Activated T-cell treated with anti-CD3 and anti-CD28 coated beads, Interleukin-2, amount 50 U/mL, for 24 hours (primary cell): Measurements from ENCODE around the gene RSAD1.

Experiments used
- DNase-seq: peaks from one replicate; pipeline ENCODE4 v3.0.0-alpha.2; 2020
- H3K27ac Mint-ChIP-seq: 2 replicates; pipeline ENCODE4 v1.8.0; 2020; ENCODE audit warnings: mild to moderate bottlenecking, mixed read lengths
- H3K27me3 Mint-ChIP-seq: 2 replicates; pipeline ENCODE4 v1.8.0; 2020; ENCODE audit warnings: mixed read lengths
- H3K36me3 Mint-ChIP-seq: 2 replicates; pipeline ENCODE4 v1.8.0; 2020; ENCODE audit warnings: low read depth, mixed read lengths
- H3K4me1 Mint-ChIP-seq: 2 replicates; pipeline ENCODE4 v1.8.0; 2020; ENCODE audit warnings: low read depth, mixed read lengths
- H3K4me3 Mint-ChIP-seq: 2 replicates; pipeline ENCODE4 v1.8.0; 2020; ENCODE audit warnings: mild to moderate bottlenecking, moderate library complexity, mixed read lengths
- H3K9me3 Mint-ChIP-seq: 2 replicates; pipeline ENCODE4 v1.8.0; 2020; ENCODE audit warnings: mixed read lengths

The RSAD1 gene

GRCh38 chr17:50478391-50479381, at the start of gene RSAD1:
RSAD1 (plus strand) TSS chr17:50478860; CDS start chr17:50478885, 25 bp downstream.
- H3K27me3 Mint-ChIP-seq, result no peaks in the 10 kb centered on the region
- peak within 1 kb of the TSS; percentile 88 for H3K4me3 Mint-ChIP-seq
- H3K9me3 Mint-ChIP-seq, result no peaks in the 10 kb centered on the region
- peaks cover 32% of the 10 kb centered on the region for H3K4me1 Mint-ChIP-seq
- DNase-seq, result peak; percentile 91
- H3K36me3 Mint-ChIP-seq, result peaks cover 44% of the 10 kb centered on the region
- peak within 1 kb of the TSS; percentile 93 for H3K27ac Mint-ChIP-seq

GRCh38 chr17:50429793-50430192, 48.9 kb upstream of the RSAD1 start:
- H3K4me1 Mint-ChIP-seq, result peaks cover 24% of the 10 kb centered on the region
- H3K4me3 Mint-ChIP-seq, result no peak overlapping the region
- no peak for DNase-seq
- H3K27ac Mint-ChIP-seq, result no peak overlapping the region
- peaks cover 1% of the 10 kb centered on the region for H3K36me3 Mint-ChIP-seq
- no peaks in the 10 kb centered on the region for H3K9me3 Mint-ChIP-seq
- H3K27me3 Mint-ChIP-seq, result no peaks in the 10 kb centered on the region

DNA sequence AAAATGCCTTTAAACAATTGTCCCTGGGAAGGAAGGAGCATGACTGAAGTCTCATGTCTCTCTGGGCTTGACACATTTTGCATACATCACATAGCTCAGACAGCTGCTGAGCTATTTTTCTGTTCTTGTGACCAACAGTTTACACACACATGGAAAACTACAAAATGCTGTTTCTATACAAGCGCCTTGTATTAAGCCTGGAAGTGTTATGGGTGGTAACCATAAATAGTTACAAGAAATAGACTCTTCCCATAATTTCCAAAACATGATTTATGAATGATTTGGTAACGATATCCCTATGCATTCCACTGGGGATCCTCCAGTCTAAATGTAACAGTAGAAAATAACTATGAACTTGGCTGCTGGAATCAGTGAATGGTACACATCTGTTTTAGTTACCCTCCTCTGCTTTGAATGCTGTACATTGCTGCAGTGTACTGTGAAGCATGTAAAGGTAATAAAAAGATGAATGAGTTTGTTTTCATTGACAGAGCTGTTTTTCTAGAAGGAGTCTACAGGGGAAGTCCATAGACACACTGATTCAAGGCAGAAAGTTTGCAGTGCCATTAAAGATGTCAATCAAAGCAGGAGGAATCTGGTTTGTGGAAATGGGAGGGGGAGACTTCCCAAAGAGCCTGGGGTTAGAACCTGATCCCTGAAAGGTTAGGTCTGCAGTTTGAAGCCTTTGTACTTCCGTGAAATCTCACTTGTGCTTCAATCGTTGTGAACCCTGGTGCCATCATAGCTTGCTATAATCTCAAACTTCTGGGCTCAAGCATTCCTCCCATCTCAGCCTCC, 47.6 kb upstream of the RSAD1 start:
- peaks cover 17% of the 10 kb centered on the region for H3K4me1 Mint-ChIP-seq
- H3K9me3 Mint-ChIP-seq, result no peaks in the 10 kb centered on the region
- H3K4me3 Mint-ChIP-seq, result no peak overlapping the region
- no peak for DNase-seq
- H3K27me3 Mint-ChIP-seq, result no peaks in the 10 kb centered on the region
- H3K36me3 Mint-ChIP-seq, result peaks cover 1% of the 10 kb centered on the region
- no peak overlapping the region for H3K27ac Mint-ChIP-seq

- no peak overlapping the region for H3K27ac Mint-ChIP-seq
- peaks cover 8% of the 10 kb centered on the region for H3K4me1 Mint-ChIP-seq
- H3K9me3 Mint-ChIP-seq, result no peaks in the 10 kb centered on the region
- H3K4me3 Mint-ChIP-seq, result no peak overlapping the region
- no peaks in the 10 kb centered on the region for H3K27me3 Mint-ChIP-seq
- DNase-seq, result no peak
- peaks cover 1% of the 10 kb centered on the region for H3K36me3 Mint-ChIP-seq
Observed at GRCh38 chr17:50432125-50432762, 46.4 kb upstream of the RSAD1 start.

GRCh38 chr17:50437409-50437808, 41.3 kb upstream of the RSAD1 start:
- Mint-ChIP-seq H3K4me1 (no peaks in the 10 kb centered on the region), H3K27me3 (no peaks in the 10 kb centered on the region), H3K9me3 (no peaks in the 10 kb centered on the region), H3K36me3 (peaks cover 1% of the 10 kb centered on the region), H3K4me3 (no peak overlapping the region), H3K27ac (no peak overlapping the region)
- DNase-seq, result no peak

GRCh38 chr17:50439008-50439407, 39.7 kb upstream of the RSAD1 start:
- Mint-ChIP-seq H3K36me3 (peaks cover 1% of the 10 kb centered on the region), H3K27ac (no peak overlapping the region), H3K4me1 (no peaks in the 10 kb centered on the region), H3K27me3 (no peaks in the 10 kb centered on the region), H3K4me3 (no peak overlapping the region), H3K9me3 (no peaks in the 10 kb centered on the region)
- DNase-seq, result no peak

GRCh38 chr17:50440172-50440837, 38.4 kb upstream of the RSAD1 start:
- no peak overlapping the region for H3K4me3 Mint-ChIP-seq
- DNase-seq, result no peak
- no peaks in the 10 kb centered on the region for H3K36me3 Mint-ChIP-seq
- no peaks in the 10 kb centered on the region for H3K9me3 Mint-ChIP-seq
- H3K27ac Mint-ChIP-seq, result no peak overlapping the region
- no peaks in the 10 kb centered on the region for H3K27me3 Mint-ChIP-seq
- no peaks in the 10 kb centered on the region for H3K4me1 Mint-ChIP-seq

- DNase-seq, result no peak
- no peaks in the 10 kb centered on the region for H3K27me3 Mint-ChIP-seq
- H3K9me3 Mint-ChIP-seq, result no peaks in the 10 kb centered on the region
- no peaks in the 10 kb centered on the region for H3K4me1 Mint-ChIP-seq
- H3K4me3 Mint-ChIP-seq, result no peak overlapping the region
- no peak overlapping the region for H3K27ac Mint-ChIP-seq
- H3K36me3 Mint-ChIP-seq, result no peaks in the 10 kb centered on the region
Observed at GRCh38 chr17:50440838-50441829, 37.5 kb upstream of the RSAD1 start.

GRCh38 chr17:50443505-50443974, 35.1 kb upstream of the RSAD1 start:
- no peaks in the 10 kb centered on the region for H3K36me3 Mint-ChIP-seq
- H3K27ac Mint-ChIP-seq, result no peak overlapping the region
- DNase-seq, result no peak
- H3K27me3 Mint-ChIP-seq, result no peaks in the 10 kb centered on the region
- no peak overlapping the region for H3K4me3 Mint-ChIP-seq
- H3K4me1 Mint-ChIP-seq, result no peaks in the 10 kb centered on the region
- no peaks in the 10 kb centered on the region for H3K9me3 Mint-ChIP-seq

- no peaks in the 10 kb centered on the region for H3K4me1 Mint-ChIP-seq
- H3K36me3 Mint-ChIP-seq, result no peaks in the 10 kb centered on the region
- H3K27ac Mint-ChIP-seq, result no peak overlapping the region
- DNase-seq, result no peak
- no peak overlapping the region for H3K4me3 Mint-ChIP-seq
- H3K27me3 Mint-ChIP-seq, result no peaks in the 10 kb centered on the region
- H3K9me3 Mint-ChIP-seq, result no peaks in the 10 kb centered on the region
Observed at GRCh38 chr17:50444841-50445715, 33.6 kb upstream of the RSAD1 start.

GRCh38 chr17:50445730-50446325, 32.8 kb upstream of the RSAD1 start:
- DNase-seq, result no peak
- no peak overlapping the region for H3K27ac Mint-ChIP-seq
- no peaks in the 10 kb centered on the region for H3K36me3 Mint-ChIP-seq
- H3K27me3 Mint-ChIP-seq, result no peaks in the 10 kb centered on the region
- H3K4me3 Mint-ChIP-seq, result no peak overlapping the region
- no peaks in the 10 kb centered on the region for H3K9me3 Mint-ChIP-seq
- H3K4me1 Mint-ChIP-seq, result no peaks in the 10 kb centered on the region

- H3K9me3 Mint-ChIP-seq, result no peaks in the 10 kb centered on the region
- H3K4me3 Mint-ChIP-seq, result no peak overlapping the region
- no peak overlapping the region for H3K27ac Mint-ChIP-seq
- no peak for DNase-seq
- H3K4me1 Mint-ChIP-seq, result no peaks in the 10 kb centered on the region
- no peaks in the 10 kb centered on the region for H3K36me3 Mint-ChIP-seq
- H3K27me3 Mint-ChIP-seq, result no peaks in the 10 kb centered on the region
Observed at GRCh38 chr17:50447870-50448595, 30.6 kb upstream of the RSAD1 start.
